ENCODE results near the gene KLHL29.

DNA sequence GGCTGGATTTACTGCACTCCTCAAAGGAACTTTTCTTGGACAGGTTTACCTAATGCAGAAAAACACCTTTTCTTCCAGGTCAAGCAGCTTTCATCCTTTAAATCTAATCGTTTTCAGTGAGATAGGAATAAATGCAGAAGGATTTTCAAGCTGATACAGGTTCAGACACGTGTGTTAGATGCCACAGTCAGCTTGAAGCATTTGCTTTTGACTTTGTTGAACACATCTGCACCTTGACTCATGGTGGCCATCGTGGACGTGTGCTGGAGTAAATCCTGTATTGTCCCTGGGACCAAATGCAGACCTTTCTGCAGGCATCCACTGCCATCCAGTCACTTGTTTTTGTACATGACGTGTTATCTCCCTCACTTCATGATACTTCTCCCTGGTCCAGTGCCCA lies 61.9 kb downstream of the KLHL29 start:
- TF ChIP-seq SP1 (IDR thresholded peaks at IDR 0.05) (no peak), JUND (IDR thresholded peaks at IDR 0.05) (no peak), EGR1 (IDR thresholded peaks at IDR 0.05; ENCODE audit: low read depth in 2 of 2) (no peak), FOXA1 (IDR thresholded peaks at IDR 0.05) (no peak), GABPA (IDR thresholded peaks at IDR 0.05 in 1 of 2, conservative IDR thresholded peaks at IDR 0.05 in 1 of 2) (no peak), TAF1 (conservative IDR thresholded peaks at IDR 0.05) (no peak), RAD21 (IDR thresholded peaks at IDR 0.05) (no peak), YY1 (IDR thresholded peaks at IDR 0.05) (no peak), NR2F2 (IDR thresholded peaks at IDR 0.05) (no peak)
- TF ChIP-seq, protein P1, sequence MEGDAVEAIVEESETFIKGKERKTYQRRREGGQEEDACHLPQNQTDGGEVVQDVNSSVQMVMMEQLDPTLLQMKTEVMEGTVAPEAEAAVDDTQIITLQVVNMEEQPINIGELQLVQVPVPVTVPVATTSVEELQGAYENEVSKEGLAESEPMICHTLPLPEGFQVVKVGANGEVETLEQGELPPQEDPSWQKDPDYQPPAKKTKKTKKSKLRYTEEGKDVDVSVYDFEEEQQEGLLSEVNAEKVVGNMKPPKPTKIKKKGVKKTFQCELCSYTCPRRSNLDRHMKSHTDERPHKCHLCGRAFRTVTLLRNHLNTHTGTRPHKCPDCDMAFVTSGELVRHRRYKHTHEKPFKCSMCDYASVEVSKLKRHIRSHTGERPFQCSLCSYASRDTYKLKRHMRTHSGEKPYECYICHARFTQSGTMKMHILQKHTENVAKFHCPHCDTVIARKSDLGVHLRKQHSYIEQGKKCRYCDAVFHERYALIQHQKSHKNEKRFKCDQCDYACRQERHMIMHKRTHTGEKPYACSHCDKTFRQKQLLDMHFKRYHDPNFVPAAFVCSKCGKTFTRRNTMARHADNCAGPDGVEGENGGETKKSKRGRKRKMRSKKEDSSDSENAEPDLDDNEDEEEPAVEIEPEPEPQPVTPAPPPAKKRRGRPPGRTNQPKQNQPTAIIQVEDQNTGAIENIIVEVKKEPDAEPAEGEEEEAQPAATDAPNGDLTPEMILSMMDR (IDR thresholded peaks at IDR 0.05; ENCODE audit: low read depth, low read length, missing input control), result no peak
- TF ChIP-seq, protein P2, sequence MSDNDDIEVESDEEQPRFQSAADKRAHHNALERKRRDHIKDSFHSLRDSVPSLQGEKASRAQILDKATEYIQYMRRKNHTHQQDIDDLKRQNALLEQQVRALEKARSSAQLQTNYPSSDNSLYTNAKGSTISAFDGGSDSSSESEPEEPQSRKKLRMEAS (IDR thresholded peaks at IDR 0.05), result no peak

Data from liver (tissue), 3 donors.